Ascending aorta (tissue), 2 donors: ENCODE data around the gene NINJ1. TPM values are rescaled to one million over a fixed set of nuclear protein-coding genes. Genes with fewer than 3 reads are reported as not detected.

Source experiments
- DNase-seq, 2 donors: peaks; one replicate each; pipeline ENCODE4 v3.0.0-alpha.2; 2019; ENCODE audit warnings: low spot score in 2 of 2
- H3K27ac ChIP-seq, 2 donors: fragments of 200-600 bp; sonication (generic); one replicate each; pipeline ENCODE4 v1.5.1; 2016 to 2017; ENCODE audit warnings: mild to moderate bottlenecking in 1 of 2
- H3K27me3 ChIP-seq: fragments of 200-600 bp; sonication (generic); one replicate; pipeline ENCODE4 v1.5.1; 2017
- H3K36me3 ChIP-seq, 2 donors: fragments of 200-600 bp; sonication (generic); one replicate each; pipeline ENCODE4 v1.5.1; 2016
- H3K4me1 ChIP-seq, 2 donors: fragments of 200-600 bp; sonication (generic); one replicate each; pipeline ENCODE4 v1.5.1; 2016 to 2017; ENCODE audit warnings: mild to moderate bottlenecking in 1 of 2
- H3K4me3 ChIP-seq, 2 donors: fragments of 200-600 bp; sonication (generic); one replicate each; pipeline ENCODE4 v1.5.1; 2016 to 2017; ENCODE audit warnings: mild to moderate bottlenecking in 1 of 2
- H3K9me3 ChIP-seq, 2 donors: fragments of 200-600 bp; sonication (generic); one replicate each; pipeline ENCODE4 v1.5.1; 2016
- intact Hi-C: fragments of 100-400 bp; cut with DNase I; formaldehyde crosslinking; loops from one replicate; pipeline ENCODE4 v1.15.1; 2023
- total RNA-seq: library from RNA; depleted of rRNA; stranded (reverse); fragments of >200 nt; gene quantifications from one replicate; pipeline ENCODE4 v1.1.0, GENCODE V29; 2016
- TF ChIP-seq, protein P1 (sequence below), 3 experiments: fragments of 200-600 bp in 2 of 3; fragments of 450-650 bp in 1 of 3; sonication (generic) in 2 of 3; IDR thresholded peaks; one replicate each; pipeline ENCODE4 v1.5.1; 2016 to 2019; ENCODE audit warnings: antibody characterized with exemption in 3 of 3, mild to moderate bottlenecking in 1 of 3, moderate library complexity in 1 of 3

The NINJ1 gene
- total RNA-seq, 1 donor from 2014 or later = 156 TPM

DNA sequence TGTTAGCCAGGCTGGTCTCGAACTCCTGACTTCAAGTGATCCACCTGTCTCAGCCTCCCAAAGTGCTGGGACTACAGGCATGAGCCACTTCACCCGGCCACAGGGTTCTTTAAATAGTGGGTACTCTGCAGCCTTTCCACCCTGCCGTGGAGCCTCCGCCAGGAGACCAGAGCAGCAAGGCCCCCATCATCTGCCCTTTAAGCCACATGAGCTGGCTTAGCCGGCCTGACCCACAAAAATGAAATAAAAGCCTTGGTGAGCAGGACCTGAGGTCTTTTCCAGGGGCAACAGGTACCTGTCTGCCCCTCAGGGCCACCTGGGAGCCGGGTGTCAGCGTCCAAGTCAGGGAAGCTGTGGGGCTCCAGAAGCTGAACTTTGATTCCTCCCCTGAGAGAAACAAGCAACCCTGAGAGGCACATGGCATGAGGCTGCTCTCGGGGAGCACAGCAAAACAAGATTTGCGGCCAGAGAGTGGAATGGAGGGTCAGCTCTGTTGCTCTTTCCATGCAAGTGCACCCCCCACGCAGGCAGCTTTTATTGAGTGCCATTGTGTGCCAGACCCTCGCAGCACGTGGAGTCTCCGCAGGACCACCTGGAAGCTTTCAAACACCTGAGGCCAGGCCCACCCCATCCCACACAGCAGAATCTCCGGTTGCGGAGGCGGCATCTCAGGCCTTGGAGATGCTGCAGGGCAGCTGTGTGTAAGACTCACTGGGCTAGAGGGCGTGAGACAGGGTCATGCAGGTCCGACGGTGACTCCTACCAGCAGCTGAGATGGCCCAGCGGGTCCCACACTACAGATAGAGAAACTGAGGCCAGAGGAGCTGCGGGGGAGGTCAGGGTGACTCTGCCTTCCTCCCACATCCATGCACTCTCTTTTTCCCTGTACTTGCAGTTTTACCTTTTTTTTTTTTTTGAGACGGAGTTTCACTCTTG, 45.1 kb upstream of the NINJ1 start:
- TF ChIP-seq, protein P1, sequence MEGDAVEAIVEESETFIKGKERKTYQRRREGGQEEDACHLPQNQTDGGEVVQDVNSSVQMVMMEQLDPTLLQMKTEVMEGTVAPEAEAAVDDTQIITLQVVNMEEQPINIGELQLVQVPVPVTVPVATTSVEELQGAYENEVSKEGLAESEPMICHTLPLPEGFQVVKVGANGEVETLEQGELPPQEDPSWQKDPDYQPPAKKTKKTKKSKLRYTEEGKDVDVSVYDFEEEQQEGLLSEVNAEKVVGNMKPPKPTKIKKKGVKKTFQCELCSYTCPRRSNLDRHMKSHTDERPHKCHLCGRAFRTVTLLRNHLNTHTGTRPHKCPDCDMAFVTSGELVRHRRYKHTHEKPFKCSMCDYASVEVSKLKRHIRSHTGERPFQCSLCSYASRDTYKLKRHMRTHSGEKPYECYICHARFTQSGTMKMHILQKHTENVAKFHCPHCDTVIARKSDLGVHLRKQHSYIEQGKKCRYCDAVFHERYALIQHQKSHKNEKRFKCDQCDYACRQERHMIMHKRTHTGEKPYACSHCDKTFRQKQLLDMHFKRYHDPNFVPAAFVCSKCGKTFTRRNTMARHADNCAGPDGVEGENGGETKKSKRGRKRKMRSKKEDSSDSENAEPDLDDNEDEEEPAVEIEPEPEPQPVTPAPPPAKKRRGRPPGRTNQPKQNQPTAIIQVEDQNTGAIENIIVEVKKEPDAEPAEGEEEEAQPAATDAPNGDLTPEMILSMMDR (IDR thresholded peaks at IDR 0.05) = no peak
- H3K36me3 ChIP-seq = no peaks in the 10 kb centered on the region
- H3K27ac ChIP-seq = no peak overlapping the region
- no peaks in the 10 kb centered on the region for H3K27me3 ChIP-seq
- peaks cover 3 to 5% of the 10 kb centered on the region in 2 donors for H3K4me1 ChIP-seq
- DNase-seq = no peak
- H3K4me3 ChIP-seq = no peak overlapping the region
- no peaks in the 10 kb centered on the region for H3K9me3 ChIP-seq
- intact Hi-C loops = no loop called here

GRCh38 chr9:93177676-93178075, 43.6 kb upstream of the NINJ1 start:
- intact Hi-C loops = no loop called here
- Histone ChIP-seq H3K9me3 (no peaks in the 10 kb centered on the region), H3K4me3 (no peak overlapping the region), H3K4me1 (no peaks in the 10 kb centered on the region), H3K27ac (no peak overlapping the region), H3K36me3 (no peaks in the 10 kb centered on the region), H3K27me3 (no peaks in the 10 kb centered on the region)
- TF ChIP-seq, protein P1 (IDR thresholded peaks at IDR 0.05) = no peak
- no peak for DNase-seq

DNA sequence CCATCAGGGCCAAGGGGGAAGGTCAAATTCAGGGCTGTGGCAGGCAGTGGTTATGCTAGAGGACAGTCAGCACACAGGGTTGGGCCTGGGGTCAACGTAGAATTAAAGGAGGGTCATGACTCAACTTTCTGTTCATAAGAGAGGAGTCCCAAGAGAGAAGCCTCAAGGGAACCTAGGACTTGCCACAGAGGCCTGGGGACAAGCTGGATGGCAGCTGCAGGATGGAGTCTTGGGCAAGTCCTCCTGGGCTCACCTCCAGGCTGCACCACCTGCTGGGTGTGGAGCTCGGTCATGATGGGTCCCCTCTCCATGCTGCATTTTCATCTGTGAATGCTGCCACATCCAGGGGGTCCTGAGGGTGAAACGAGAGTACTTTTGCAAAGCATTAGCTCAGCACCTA, 40.9 kb upstream of the NINJ1 start:
- DNase-seq = no peak
- no peaks in the 10 kb centered on the region for H3K36me3 ChIP-seq
- H3K9me3 ChIP-seq = no peaks in the 10 kb centered on the region
- H3K4me3 ChIP-seq = no peak overlapping the region
- no peaks in the 10 kb centered on the region for H3K4me1 ChIP-seq
- H3K27me3 ChIP-seq = no peaks in the 10 kb centered on the region
- TF ChIP-seq, protein P1 (IDR thresholded peaks at IDR 0.05) = no peak
- no peak overlapping the region for H3K27ac ChIP-seq
- intact Hi-C loops = no loop called here

DNA sequence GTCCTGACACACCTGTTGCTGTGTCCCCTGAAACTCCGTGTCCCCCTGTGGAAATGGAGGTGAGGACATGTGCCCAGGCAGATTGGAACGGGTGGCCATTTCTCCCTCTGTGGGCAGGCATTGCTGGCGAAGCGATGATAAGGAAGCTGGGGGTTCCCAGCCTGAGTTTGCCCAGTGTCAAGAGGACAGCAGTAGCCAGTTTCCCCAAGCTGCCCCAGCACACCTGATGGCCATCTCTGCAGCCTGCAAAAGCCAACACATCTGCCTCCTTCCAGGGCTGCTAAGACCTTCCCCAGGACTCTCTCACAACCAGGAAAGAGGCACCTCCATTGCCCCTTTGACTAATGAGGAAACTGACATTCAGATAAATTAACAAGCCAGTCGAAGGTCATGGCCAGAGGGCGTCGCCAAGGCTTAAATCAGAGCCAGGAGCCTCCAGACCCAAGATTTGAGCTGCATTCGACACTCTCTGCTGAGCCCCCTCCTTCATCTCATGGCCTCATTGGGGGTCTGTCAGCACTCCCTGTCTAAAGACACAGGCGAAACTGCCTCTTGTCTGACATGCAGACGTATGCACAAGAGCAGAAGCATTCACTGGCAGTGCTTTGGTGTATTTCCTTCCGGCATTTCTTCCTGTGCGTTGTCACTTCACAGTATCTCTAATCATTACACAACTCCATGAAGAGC, 39.5 kb upstream of the NINJ1 start:
- Histone ChIP-seq H3K27me3 (no peaks in the 10 kb centered on the region), H3K36me3 (no peaks in the 10 kb centered on the region), H3K4me1 (no peaks in the 10 kb centered on the region), H3K4me3 (no peak overlapping the region), H3K9me3 (no peaks in the 10 kb centered on the region), H3K27ac (no peak overlapping the region)
- DNase-seq = no peak
- TF ChIP-seq, protein P1 (IDR thresholded peaks at IDR 0.05) = no peak
- intact Hi-C loops = no loop called here

GRCh38 chr9:93172666-93173364, 38.8 kb upstream of the NINJ1 start:
- DNase-seq = no peak
- Histone ChIP-seq H3K27ac (no peak overlapping the region), H3K4me1 (no peaks in the 10 kb centered on the region), H3K4me3 (no peak overlapping the region), H3K36me3 (no peaks in the 10 kb centered on the region), H3K27me3 (no peaks in the 10 kb centered on the region), H3K9me3 (no peaks in the 10 kb centered on the region)
- intact Hi-C loops = no loop called here
- TF ChIP-seq, protein P1 (IDR thresholded peaks at IDR 0.05) = no peak
